HepG2 (cell line): ENCODE measurements around the gene PPRC1. TPM values are rescaled to one million over a fixed set of nuclear protein-coding genes. Genes with fewer than 3 reads are reported as not detected.
A peak's percentile ranks its signal among the peaks of the same experiment; 100 is the strongest.

ENCODE experiments used
- EEA1 ChIP-seq: sonication (generic); formaldehyde crosslinking; IDR thresholded peaks from 2 replicates; pipeline ENCODE4 v1.5.1; 2020; ENCODE audit warnings: mild to moderate bottlenecking, missing genetic modification reagents, borderline replicate concordance
- HIC2 ChIP-seq: sonication (generic); formaldehyde crosslinking; IDR thresholded peaks from 2 replicates; pipeline ENCODE4 v1.9.0; 2022; ENCODE audit warnings: low read depth, missing genetic modification reagents
- HNRNPK ChIP-seq: fragments of 200-400 bp; formaldehyde crosslinking; IDR thresholded peaks from 2 replicates; pipeline ENCODE4 v1.6.1; 2018; ENCODE audit warnings: low read length, low read depth, moderate library complexity, mild to moderate bottlenecking; ENCODE audit not compliant: poor library complexity, severe bottlenecking
- MBD4 ChIP-seq: IDR thresholded peaks from 2 replicates; pipeline ENCODE4 v1.6.1; 2012; ENCODE audit warnings: low read length, inconsistent platforms, borderline replicate concordance
- MLLT10 ChIP-seq: sonication (generic); formaldehyde crosslinking; IDR thresholded peaks from 2 replicates; pipeline ENCODE4 v1.4.0; 2020; ENCODE audit warnings: missing genetic modification reagents
- PAX8 ChIP-seq: sonication (generic); formaldehyde crosslinking; IDR thresholded peaks from 2 replicates; pipeline ENCODE4 v1.8.0; 2022; ENCODE audit warnings: mild to moderate bottlenecking, missing genetic modification reagents, borderline replicate concordance
- PHF21A ChIP-seq: sonication (generic); formaldehyde crosslinking; IDR thresholded peaks from 2 replicates; pipeline ENCODE4 v1.5.0; 2020; ENCODE audit warnings: mild to moderate bottlenecking, missing genetic modification reagents
- PPARG ChIP-seq: conservative IDR thresholded peaks from 2 replicates; pipeline ENCODE4 v1.6.1; 2016; ENCODE audit warnings: missing biosample characterization, missing genetic modification reagents
- SMAD3 ChIP-seq: sonication (generic); formaldehyde crosslinking; IDR thresholded peaks from 2 replicates; pipeline ENCODE4 v1.4.0; 2020; ENCODE audit warnings: missing genetic modification reagents
- ZFP62 ChIP-seq: sonication (generic); formaldehyde crosslinking; IDR thresholded peaks from 2 replicates; pipeline ENCODE4 v1.4.0; 2020; ENCODE audit warnings: missing genetic modification reagents
- ZNF207 ChIP-seq: fragments of 450-650 bp; IDR thresholded peaks from 2 replicates; pipeline ENCODE4 v1.6.1; 2016; ENCODE audit warnings: antibody characterized with exemption, borderline replicate concordance
- ZNF235 ChIP-seq: sonication (generic); formaldehyde crosslinking; IDR thresholded peaks from 2 replicates; pipeline ENCODE4 v1.8.1; 2023; ENCODE audit warnings: mild to moderate bottlenecking, missing genetic modification reagents, borderline replicate concordance
- ZNF337 ChIP-seq: sonication (generic); formaldehyde crosslinking; IDR thresholded peaks from 2 replicates; pipeline ENCODE4 v1.5.1; 2020; ENCODE audit warnings: missing genetic modification reagents, low read depth, mild to moderate bottlenecking, borderline replicate concordance
- ZNF446 ChIP-seq: sonication (generic); formaldehyde crosslinking; IDR thresholded peaks from 2 replicates; pipeline ENCODE4 v1.5.0; 2020; ENCODE audit warnings: mild to moderate bottlenecking, missing genetic modification reagents
- ZNF549 ChIP-seq: sonication (generic); formaldehyde crosslinking; IDR thresholded peaks from 2 replicates; pipeline ENCODE4 v1.5.0; 2020; ENCODE audit warnings: missing genetic modification reagents
- ZNF570 ChIP-seq: sonication (generic); formaldehyde crosslinking; IDR thresholded peaks from 2 replicates; pipeline ENCODE4 v1.4.0; 2020; ENCODE audit warnings: mild to moderate bottlenecking, missing genetic modification reagents, borderline replicate concordance
- polyA plus RNA-seq, 8 experiments: library from polyadenylated mRNA; depleted of rRNA in 3 of 8; stranded (reverse) in 7 of 8; unstranded in 1 of 8; fragments of >200 nt; fragmentation: Illumina TruSeq in 4 of 8; extraction: Trizol in 4 of 8; gene quantifications; 2 replicates each; pipeline versions ENCODE4 v1.2.1 to v1.2.3, GENCODE V29; 2011 to 2016; ENCODE audit warnings: low read depth in 4 of 8, missing spikeins in 1 of 8, mixed read lengths in 1 of 8; ENCODE audit not compliant: insufficient read depth in 1 of 8
- total RNA-seq, 5 experiments: library from RNA; depleted of rRNA; stranded (reverse); fragments of >200 nt; fragmentation: Illumina TruSeq; extraction: Trizol; gene quantifications; 2 replicates each; pipeline ENCODE4 v1.2.3, GENCODE V29; 2016; ENCODE audit warnings: low read depth in 1 of 5
- TF ChIP-seq, protein P1 (sequence below): sonication (generic); formaldehyde crosslinking; IDR thresholded peaks from 2 replicates; pipeline ENCODE4 v1.9.0; 2021; ENCODE audit warnings: missing genetic modification reagents, borderline replicate concordance
- TF ChIP-seq, protein P2 (sequence below): sonication (generic); formaldehyde crosslinking; IDR thresholded peaks from 2 replicates; pipeline ENCODE4 v1.5.0; 2020; ENCODE audit warnings: missing genetic modification reagents
- TF ChIP-seq, protein P3 (sequence below): IDR thresholded peaks from 2 replicates; pipeline ENCODE4 v1.6.1; 2016
- TF ChIP-seq, protein P4 (sequence below): IDR thresholded peaks from 2 replicates; pipeline ENCODE4 v1.6.1; 2016; ENCODE audit warnings: missing compliant biosample characterization, missing genetic modification reagents, borderline replicate concordance
- TF ChIP-seq, protein P5 (sequence below): sonication (generic); formaldehyde crosslinking; IDR thresholded peaks from 2 replicates; pipeline ENCODE4 v1.8.1; 2023; ENCODE audit warnings: missing genetic modification reagents, mild to moderate bottlenecking, borderline replicate concordance

The PPRC1 gene
- total and polyA plus RNA-seq, 2 of the 13 experiments (the other 11 are each of a cell fraction or from before 2014, with no cell fraction given): 18.7 to 24.2 TPM

DNA sequence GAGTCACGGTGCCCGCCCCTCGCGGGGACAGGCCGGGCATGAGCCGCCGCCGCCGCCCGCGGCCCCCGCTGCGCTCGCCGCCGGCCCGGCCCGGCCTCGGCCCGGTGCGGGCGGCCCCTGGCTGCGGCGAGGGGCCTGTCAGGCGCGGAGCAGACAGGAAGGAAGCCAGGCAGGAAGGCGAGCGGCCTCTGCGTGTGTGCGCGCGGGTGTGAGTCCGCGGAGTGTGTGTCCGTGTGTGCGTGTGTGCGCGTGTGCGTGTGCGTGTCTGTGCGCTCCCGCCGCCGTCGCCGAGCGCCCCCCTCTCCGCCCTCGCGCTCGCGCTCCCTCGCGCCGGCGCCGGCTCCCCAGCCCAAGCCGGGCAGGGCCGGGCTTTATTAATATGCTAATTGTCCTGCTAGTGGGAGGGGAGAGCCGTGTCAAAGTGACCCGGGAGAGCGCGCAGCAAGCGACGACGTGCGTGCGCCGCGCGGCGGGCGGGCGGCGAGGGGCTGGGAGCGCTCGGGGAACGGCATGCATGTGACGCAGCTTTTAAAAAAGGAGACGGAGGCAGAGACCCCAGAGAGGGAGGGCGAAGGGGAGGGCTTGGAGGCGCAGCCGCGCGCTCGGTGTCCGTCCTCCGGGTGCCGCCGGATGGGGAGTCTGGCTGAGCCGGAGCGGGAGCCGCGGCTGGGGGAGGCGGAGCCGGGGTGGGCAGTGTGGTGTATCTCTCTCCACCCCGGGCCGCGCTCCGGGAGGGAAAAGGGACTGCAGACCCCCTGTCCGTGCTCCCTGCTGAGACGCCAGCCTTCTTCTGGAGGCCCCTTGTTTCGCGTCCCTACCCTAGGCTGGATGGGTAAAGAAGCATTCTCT, 12.5 kb upstream of the PPRC1 start, which contains the start of gene LDB1 (continued):
- TF ChIP-seq ZNF570 (no peak), MBD4 (no peak), ZFP62 (CRISPR knock-in tag) (no peak), PHF21A (CRISPR knock-in tag) (no peak), ZNF207 (no peak), SMAD3 (CRISPR knock-in tag) (no peak), ZNF549 (CRISPR knock-in tag) (no peak), ZNF235 (0 out of 2 replicates have a peak, but pooled peaks have one; percentile 49), ZNF337 (CRISPR knock-in tag) (0 out of 2 replicates have a peak, but pooled peaks have one; percentile 68), PPARG (CRISPR knock-in tag) (no peak), HNRNPK (no peak), EEA1 (no peak), ZNF446 (CRISPR knock-in tag) (no peak), PAX8 (CRISPR knock-in tag) (no peak), HIC2 (no peak), MLLT10 (no peak)
- TF ChIP-seq, protein P1, sequence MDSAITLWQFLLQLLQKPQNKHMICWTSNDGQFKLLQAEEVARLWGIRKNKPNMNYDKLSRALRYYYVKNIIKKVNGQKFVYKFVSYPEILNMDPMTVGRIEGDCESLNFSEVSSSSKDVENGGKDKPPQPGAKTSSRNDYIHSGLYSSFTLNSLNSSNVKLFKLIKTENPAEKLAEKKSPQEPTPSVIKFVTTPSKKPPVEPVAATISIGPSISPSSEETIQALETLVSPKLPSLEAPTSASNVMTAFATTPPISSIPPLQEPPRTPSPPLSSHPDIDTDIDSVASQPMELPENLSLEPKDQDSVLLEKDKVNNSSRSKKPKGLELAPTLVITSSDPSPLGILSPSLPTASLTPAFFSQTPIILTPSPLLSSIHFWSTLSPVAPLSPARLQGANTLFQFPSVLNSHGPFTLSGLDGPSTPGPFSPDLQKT: no peak
- TF ChIP-seq, protein P2, sequence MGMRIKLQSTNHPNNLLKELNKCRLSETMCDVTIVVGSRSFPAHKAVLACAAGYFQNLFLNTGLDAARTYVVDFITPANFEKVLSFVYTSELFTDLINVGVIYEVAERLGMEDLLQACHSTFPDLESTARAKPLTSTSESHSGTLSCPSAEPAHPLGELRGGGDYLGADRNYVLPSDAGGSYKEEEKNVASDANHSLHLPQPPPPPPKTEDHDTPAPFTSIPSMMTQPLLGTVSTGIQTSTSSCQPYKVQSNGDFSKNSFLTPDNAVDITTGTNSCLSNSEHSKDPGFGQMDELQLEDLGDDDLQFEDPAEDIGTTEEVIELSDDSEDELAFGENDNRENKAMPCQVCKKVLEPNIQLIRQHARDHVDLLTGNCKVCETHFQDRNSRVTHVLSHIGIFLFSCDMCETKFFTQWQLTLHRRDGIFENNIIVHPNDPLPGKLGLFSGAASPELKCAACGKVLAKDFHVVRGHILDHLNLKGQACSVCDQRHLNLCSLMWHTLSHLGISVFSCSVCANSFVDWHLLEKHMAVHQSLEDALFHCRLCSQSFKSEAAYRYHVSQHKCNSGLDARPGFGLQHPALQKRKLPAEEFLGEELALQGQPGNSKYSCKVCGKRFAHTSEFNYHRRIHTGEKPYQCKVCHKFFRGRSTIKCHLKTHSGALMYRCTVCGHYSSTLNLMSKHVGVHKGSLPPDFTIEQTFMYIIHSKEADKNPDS: no peak
- TF ChIP-seq, protein P3, sequence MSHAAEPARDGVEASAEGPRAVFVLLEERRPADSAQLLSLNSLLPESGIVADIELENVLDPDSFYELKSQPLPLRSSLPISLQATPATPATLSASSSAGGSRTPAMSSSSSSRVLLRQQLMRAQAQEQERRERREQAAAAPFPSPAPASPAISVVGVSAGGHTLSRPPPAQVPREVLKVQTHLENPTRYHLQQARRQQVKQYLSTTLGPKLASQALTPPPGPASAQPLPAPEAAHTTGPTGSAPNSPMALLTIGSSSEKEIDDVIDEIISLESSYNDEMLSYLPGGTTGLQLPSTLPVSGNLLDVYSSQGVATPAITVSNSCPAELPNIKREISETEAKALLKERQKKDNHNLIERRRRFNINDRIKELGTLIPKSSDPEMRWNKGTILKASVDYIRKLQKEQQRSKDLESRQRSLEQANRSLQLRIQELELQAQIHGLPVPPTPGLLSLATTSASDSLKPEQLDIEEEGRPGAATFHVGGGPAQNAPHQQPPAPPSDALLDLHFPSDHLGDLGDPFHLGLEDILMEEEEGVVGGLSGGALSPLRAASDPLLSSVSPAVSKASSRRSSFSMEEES (CRISPR knock-in tag): peak; percentile 40; the same call in 1 of the 2 replicates
- TF ChIP-seq, protein P4, sequence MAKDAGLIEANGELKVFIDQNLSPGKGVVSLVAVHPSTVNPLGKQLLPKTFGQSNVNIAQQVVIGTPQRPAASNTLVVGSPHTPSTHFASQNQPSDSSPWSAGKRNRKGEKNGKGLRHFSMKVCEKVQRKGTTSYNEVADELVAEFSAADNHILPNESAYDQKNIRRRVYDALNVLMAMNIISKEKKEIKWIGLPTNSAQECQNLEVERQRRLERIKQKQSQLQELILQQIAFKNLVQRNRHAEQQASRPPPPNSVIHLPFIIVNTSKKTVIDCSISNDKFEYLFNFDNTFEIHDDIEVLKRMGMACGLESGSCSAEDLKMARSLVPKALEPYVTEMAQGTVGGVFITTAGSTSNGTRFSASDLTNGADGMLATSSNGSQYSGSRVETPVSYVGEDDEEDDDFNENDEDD: 0 out of 2 replicates have a peak, but pooled peaks have one; percentile 59
- TF ChIP-seq, protein P5, sequence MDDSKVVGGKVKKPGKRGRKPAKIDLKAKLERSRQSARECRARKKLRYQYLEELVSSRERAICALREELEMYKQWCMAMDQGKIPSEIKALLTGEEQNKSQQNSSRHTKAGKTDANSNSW (CRISPR knock-in tag): no peak
